ENCODE results near the gene PHACTR3.

GRCh38 chr20:59666586-59666985 lies 62.2 kb downstream of the PHACTR3 start:
- TF ChIP-seq CTCF (IDR thresholded peaks at IDR 0.05) (no peak), POLR2AphosphoS5 (IDR thresholded peaks at IDR 0.05) (no peak), EP300 (IDR thresholded peaks at IDR 0.05) (no peak)
